HG03378 (cell line): ENCODE data around the gene OR4D2.
"Not testable (repeated sequence)": the region's sequence is repeated elsewhere in the genome, so short reads cannot be mapped to it uniquely, and the experiment has no call there.

Experiments used
- ATAC-seq: cut with Tn5 transposase; IDR thresholded peaks from one replicate; pipeline ENCODE4 v1.9.1; 2021; ENCODE audit warnings: mild to moderate bottlenecking, moderate library complexity; ENCODE audit not compliant: unreplicated experiment

OR4D2 gene

GRCh38 chr17:58166682-58167081 lies at the start of gene OR4D2:
TSS of gene OR4D2 (plus strand) at chr17:58166982. CDS start at chr17:58169656, 2,674 bp downstream.
- ATAC-seq = no peak

DNA sequence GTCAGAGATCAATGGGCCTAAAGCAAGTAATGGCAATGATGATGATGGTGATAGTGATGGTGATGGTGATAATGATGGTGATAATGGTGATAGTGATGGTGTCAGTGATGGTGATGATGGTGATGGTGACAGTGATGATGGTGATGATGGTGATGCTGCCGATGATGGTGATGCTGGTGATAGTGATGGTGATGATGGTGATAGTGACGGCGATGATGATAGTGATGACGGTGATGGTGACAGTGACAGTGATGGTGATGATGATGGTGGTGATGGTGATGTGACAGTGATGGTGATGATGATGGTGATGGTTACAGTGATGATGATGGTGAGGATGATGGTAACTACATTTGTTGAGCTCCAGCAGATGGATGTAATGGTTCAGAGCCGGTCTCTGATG lies 49.4 kb upstream of the OR4D2 start:
- ATAC-seq = no peak

DNA sequence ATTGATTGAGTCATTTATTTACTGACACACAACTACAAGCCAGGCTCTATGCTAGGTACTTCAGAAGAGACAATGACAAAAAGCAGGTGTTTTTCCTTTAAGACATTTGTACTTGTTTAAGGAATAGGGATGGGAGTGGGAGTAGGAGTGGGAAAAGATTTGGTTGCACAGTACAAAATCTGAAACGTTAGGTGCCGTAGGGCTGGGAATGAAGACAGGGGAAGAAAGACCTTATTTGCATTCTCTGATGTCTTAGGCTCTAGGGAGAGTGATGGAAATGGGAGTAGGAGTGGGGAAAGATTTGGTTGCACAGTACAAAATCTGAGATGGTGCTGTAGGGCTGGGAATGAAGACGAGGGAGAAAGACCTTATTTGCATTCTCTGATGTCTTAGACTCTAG lies 47.3 kb upstream of the OR4D2 start:
- no peak for ATAC-seq

- ATAC-seq = no peak
Measured at GRCh38 chr17:58120195-58120822, 46.5 kb upstream of the OR4D2 start.

- ATAC-seq = no peak
Measured at GRCh38 chr17:58121925-58122324, 44.9 kb upstream of the OR4D2 start.

DNA sequence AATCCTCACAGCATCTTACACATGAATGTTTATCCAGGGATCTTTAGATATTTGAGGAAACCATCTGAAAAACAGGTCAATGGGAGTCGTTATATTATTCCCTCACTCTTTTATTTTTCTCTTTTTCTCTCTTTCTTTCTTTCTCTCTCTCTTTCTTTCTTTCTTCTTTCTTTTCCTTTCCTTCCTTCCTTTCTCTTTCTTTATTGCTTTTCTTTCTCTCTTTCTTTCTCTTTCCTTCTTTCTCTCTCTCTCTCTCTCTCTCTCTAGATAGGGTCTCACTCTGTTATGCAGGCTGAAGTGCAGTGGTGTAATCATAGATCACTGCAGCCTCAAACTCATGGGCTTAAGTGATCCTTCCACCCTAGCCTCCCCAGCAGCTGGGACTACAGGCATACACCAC lies 38.9 kb upstream of the OR4D2 start:
- no peak for ATAC-seq

DNA sequence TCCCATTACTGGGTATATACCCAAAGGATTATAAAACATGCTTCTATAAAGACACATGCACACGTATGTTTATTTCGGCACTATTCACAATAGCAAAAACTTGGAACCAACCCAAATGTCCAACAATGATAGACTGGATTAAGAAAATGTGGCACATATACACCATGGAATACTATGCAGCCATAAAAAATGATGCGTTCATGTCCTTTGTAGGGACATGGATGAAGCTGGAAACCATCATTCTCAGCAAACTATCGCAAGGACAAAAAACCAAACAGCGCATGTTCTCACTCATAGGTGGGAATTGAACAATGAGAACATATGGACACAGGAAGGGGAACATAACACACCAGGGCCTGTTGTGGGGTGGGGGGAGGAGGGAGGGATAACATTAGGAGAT lies 34.1 kb upstream of the OR4D2 start:
- not testable (repeated sequence) for ATAC-seq

DNA sequence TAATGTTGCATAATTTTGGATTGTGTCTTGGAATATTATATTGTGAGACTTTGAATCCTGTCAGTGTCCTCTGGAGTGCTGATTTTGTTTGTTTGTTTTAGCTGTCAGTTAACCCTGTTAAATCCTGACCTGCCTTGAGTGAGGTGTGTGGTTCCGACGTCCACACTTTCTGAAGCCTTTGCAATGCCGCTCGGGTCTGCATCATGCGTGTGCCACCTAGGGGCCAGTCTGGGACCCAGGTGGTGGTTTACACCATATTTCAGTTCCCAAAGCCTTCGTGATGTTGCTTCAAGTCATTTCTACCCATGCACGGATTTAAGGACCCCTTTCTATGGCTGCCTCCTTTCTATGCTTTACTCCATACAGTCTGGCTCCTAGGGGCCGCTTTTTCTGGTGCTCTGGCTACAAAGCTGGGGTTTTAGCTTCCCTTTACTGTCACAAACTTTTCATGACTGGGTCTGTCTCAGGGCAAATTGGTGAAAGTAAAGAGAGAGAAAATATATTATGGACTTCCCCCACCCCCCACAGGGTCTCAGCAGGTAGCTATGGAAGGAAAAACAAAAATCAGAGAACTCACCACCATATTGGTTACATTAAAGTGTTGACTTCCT lies 30.0 kb upstream of the OR4D2 start:
- ATAC-seq = no peak

GRCh38 chr17:58141505-58141904 lies 25.3 kb upstream of the OR4D2 start:
- ATAC-seq = no peak

DNA sequence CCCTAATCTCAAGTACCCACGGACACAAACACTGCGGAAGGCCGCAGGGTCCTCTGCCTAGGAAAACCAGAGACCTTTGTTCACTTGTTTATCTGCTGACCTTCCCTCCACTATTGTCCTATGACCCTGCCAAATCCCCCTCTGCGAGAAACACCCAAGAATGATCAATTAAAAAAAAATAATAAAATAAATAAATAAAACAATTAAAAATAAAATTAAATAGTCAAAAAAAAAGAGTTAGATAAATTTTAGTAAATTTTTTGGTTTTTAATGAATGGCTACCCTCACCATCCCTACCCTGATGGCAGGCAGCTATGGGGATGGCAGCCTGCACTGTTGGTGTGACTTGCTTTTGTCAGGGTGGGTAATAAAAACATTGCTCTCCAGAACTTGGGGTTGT lies 23.4 kb upstream of the OR4D2 start:
- not testable (repeated sequence) for ATAC-seq

GRCh38 chr17:58144801-58145200 lies 22.0 kb upstream of the OR4D2 start:
- ATAC-seq = no peak

DNA sequence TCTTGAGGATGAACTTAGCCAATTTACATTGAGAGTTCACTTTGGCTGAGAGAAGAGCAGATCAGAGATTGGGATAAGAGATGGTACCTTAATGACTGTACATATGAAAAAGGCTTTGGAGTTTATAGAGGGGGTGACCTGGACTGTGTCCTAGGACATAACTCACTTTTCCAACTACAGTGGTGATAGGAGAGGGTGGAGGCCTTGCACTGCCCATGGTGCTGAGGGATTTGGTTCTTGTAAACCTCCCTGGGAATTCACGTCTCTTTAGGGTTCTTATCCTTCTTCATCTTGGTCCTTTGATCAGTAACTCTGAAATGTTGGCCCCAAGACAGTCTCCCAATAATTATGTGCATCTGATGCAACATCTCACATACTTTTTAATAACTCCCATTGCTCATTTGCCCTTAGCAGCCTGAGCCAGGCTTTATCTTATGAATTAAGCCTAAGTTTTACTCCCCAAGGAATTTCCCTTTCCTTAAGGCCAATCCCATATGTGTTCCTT lies 18.8 kb upstream of the OR4D2 start, which contains the start of gene OR4D1:
Gene OR4D1 (plus strand): TSS at position 455 of the 505 bp plus-strand sequence. CDS start 6,770 bp downstream, outside the sequence.
- ATAC-seq = no peak

DNA sequence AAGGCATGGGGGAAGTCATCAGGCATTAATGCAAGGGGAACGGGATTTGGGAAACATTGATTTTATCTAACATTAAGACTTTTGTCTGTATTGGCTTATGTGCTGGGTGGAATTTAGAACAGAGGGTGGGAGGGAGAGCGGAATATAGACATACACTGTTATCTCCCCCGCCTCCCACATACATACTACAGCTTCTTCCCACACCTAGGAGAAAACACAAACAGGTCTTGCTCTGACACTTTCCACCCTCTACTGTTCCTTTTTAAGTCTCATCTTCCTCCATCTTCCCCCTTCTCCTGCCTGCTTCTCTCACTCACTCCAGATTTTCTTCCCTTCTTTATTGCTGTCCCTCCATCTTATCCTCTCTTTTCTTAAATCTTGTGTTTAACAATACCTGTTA lies 18.2 kb upstream of the OR4D2 start:
- no peak for ATAC-seq

DNA sequence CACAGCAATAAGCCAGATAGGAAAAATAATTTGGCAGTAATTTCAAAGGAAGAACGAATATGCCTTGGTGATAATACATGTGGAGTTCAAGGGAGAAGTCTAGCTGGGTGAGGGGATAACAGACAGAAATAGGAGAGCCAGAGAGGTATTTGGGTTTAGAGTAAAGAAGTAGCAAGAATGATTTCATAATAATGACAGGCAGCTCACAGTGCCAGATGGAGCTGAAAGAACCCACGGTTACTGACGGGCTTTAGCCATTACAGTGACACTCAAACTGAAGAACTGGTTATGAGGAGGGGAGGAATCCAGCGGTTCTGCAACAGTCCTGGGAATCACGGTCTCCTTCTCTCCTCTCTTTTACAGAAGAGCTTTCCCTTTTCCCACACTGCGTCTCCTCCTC lies 16.4 kb upstream of the OR4D2 start:
- no peak for ATAC-seq

DNA sequence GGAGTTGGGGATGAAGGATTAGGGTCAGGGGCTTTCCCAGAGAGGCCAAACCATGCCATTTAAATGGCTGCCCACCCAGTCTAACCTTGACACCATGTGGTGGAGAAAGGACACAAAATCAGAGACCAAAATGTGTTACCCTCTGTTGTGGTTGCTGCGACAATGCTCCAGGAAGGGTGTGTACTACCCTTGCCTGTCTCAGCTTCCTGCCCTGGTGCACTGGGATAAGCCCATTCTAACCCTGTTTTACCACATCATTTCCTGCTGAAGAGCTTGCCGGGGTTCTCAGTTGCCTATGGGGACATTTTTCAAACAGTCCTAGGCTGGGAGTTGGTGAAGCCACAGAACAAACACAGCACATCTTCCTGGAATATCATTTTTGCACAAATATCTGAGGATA lies 13.7 kb upstream of the OR4D2 start:
- ATAC-seq = no peak

GRCh38 chr17:58153671-58154070 lies 13.1 kb upstream of the OR4D2 start:
- no peak for ATAC-seq

- no peak for ATAC-seq
Measured at GRCh38 chr17:58156839-58157803, 9.7 kb upstream of the OR4D2 start.

DNA sequence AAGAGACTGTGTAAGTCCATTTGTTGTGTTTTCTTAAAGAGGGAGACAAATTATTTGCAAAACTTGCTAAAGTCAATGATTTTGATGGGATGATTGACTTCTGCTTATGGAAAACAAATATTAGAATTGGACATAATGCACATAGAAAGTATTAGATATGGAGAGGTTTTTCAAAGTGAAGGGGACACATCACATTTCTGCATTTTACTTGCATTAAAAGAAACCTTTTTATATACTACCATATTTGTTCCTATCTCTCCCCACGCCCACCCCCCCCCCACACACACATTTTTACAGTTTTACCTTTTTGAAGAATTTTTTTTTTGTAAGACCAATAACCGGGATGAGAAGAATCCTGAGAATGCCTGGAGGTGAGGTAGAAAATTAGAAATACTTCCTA lies 8.6 kb upstream of the OR4D2 start:
- no peak for ATAC-seq

GRCh38 chr17:58161566-58161965 lies 5.2 kb upstream of the OR4D2 start:
- no peak for ATAC-seq

DNA sequence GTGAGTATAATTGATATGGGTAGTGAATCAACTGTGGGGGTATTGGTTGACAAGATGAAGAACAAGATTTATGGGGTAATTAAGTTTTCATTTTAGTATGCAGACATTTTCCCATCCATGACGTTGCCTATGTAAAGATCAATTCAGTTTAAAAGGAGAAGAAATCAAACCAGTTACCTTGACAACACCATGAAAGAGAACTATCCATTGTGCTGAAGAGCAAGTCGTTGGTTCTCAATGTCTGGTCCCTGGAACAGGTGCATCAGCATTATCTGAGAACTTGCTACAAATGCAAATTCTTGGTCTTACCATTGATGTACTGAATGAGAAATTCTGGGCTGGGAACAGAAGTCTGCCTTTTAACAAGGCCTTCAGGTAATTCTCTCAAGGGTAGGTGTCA lies 801 bp upstream of the OR4D2 start:
- ATAC-seq = no peak

DNA sequence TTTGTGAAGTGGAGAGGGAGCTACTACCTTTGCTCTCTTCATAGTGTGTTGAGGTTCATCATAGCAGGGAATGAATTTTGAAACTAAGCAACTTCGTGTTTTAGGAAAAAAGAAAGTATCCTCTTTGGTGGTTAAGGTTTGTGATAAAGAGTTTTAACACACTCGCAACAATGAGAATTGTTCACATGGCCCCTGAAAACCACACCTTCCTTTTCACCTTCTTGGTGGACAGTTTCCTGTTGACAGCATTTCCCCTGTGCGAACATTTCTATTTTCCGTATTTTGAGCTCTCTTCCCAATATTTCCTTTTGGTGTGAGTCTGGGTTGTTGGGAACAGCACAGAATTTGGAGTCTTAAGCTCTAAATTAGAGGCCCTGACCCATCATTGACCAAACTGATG lies 3.8 kb downstream of the OR4D2 start:
- no peak for ATAC-seq
